Non-pigmented ciliary epithelial cell (primary cell): ENCODE measurements around the gene FOSL2.
"Not testable (repeated sequence)": the region's sequence is repeated elsewhere in the genome, so short reads cannot be mapped to it uniquely, and the experiment has no call there.

Source experiments
- DNase-seq: peaks from one replicate; pipeline ENCODE4 v3.0.0-alpha.2; 2010; ENCODE audit warnings: low read depth

FOSL2 gene

DNA sequence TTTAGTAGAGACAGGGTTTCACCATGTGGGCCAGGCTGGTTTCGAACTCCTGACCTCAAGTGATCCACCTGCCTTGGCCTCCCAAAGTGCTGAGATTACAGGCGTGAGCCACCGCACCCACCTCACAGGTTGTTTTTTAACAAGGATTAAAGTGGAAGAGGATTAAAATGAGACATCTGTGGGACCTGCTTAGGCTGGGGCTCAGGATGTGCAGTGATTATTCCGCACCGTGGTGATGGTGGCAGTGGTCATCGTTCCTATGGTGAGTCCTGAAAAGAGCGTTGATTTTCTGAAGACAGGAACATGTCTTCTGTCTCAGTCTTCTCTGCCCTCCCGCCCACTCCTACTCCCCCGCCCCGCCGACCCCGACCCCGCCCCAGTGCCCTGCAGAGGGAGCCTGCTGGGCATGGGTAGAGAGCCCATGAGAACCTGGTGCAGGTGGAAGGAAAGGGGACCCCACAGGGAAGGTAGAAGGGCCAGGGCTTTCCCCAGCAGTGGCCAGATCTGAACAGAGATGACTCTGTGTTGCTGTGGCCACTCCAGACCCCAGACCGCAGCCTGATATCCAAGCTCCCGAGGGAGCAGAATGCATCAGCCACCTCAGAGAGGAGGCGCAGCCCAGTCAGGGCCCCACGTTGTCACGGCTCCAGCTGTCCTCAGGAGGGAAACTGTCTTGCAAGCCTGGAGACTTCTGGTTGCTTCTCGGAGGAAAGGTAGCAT, 34.5 kb upstream of the FOSL2 start:
- no peak for DNase-seq

DNA sequence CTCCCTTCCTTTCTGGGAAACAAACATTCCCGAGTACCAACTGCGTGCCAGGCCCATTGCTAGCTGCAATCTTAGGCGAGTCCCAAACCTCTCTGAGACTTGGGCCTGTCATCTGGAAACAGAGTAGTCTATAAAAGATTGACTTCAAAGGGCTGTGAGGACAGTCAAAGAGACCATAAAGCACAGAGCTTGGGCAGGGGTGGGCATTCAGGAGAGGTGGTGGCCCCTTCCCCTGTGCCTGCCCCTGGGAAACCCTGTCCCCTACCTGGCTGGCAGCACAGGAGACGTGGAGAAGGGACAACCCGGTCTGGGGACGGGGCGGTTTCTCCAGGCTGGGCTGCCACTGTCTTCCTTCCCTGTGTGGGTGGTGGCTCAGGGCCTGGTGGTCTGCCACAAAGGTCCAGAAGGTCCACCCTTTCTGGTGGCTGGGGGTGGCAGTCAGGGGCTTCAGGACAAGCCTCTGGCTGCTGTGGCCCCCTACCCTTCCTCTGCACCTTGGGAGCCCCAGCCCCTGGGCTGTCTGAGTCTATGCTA, 33.9 kb upstream of the FOSL2 start:
- DNase-seq = no peak

DNA sequence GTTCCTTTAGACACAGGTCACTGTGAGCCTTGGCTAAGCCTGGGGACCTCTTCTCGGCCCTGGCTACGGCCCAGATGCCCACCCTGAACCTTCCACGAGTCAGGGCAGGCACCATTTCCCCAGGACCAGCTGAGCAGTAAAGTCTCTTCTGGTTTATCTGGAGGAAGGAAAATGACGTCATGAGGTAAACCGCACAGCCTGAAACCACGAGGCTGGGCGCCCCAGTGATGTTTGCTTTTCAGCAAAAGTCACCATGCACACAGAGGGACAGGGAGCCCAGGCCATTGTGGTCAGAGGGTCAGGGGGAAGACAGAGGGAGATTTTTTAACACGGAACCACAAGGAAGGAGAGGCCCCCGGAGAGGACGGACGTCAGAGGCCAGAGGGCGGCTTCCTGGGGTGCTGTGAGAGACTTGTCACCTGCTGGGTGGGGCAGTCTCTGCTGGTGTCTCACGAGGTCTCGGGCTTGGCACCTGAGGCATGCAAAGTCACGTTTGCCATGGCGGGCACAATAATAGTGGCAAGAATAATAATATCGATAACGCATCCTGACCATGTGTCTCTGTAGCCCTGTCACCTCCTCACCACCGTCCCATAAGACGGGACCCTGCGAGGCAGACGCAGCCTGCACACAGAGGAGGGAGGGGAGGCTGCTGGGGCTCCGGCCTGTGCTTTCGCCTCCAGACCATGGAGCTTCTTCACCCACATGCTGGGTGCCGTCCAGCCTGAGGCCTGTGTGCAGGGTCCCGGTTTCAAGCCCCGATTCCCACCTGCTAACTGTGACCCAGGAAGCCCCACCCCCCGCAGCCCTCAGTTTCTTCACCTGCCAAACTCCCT, 33.2 kb upstream of the FOSL2 start:
- no peak for DNase-seq

DNA sequence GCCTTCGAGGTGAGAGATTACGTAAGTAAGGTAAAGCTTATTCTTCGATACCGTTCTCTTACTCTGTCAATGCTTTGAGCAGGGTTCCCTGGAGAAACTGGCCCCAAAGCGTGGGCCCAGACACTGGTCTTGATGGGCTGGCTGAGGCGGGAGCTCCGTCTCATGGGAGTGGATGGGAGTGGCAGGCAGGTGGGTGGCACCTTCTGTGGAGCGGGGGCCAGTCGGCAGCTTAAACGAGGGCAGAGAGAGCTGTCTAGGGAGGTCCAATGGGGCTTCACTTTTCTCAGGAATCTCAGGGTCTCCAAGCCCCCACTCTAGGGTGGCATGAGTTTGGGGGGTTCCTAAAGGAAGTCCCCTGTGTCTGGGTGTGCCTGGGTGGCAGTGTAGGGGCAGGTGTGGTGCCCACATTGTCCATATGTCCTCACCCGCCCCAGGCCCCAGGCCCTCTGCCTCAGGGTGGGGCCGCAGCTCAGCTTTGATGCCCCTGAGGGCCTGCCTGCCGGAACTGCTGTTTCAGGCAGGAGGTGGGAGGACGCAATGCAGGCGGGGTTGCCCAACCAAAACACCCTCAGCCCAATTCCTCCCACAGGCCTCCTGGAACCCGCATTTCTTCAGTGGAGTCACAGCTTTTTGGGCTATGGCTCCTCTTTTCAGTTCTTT, 32.5 kb upstream of the FOSL2 start:
- no peak for DNase-seq

DNA sequence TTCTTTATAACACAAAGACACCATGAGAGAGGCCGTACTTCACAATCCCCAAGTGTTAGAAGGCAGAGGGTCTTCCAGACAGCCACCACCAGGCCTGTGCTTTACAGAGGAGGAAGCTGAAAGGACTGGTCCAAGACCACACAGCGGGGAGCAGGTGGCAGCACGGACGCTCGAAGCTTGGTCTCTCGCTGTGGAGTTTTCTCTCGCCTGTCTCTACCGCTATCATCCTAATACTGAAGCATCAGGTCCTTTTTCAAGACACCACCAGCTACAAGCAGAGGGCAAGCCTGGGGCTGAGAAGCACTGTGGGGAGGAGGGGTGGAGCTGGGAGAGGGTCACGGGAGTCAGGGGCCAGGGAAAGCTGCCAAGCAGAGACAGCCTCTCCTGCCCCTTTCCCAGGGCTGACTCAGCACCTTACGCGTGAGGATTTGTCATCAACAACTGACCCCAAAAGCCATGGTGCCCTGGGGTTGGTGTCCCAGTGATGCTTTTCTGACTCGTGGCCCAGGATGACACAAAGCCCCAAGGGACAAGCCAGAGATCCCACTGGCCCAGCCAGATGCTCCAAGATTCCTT, 31.9 kb upstream of the FOSL2 start:
- no peak for DNase-seq

DNA sequence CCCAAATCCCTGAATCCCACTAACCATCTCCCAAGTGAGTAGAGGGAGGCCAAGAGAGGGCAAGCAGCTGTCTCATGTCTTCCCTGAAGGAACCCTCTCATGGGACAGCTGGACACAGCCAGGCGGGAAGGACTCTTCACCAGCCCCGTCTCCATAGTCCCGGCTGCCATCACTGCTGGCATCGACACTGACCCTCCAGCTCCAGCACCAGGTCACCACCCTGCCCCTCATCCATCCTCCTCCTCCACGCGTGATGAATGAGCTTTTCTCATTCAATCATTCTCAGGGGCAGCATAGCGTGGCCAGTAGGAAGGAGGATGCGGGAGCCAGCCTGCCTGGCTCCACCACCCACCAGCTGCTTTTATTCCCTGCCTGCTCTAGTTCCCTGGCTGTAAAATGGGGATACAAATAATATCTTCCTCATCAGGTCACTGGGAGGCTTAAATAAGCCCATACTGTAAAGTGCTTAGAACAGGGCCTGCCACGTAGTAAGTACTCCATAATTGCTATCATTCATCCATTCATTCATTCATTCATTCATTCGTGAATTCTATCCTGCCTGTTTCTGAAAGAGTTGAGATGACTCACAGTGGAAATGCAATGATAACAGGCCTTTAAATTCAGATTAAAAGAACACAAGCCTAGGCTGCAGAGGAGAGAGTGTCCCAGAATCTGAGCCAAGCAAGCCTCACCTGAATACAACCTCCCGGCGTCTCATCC, 30.5 kb upstream of the FOSL2 start:
- no peak for DNase-seq

DNA sequence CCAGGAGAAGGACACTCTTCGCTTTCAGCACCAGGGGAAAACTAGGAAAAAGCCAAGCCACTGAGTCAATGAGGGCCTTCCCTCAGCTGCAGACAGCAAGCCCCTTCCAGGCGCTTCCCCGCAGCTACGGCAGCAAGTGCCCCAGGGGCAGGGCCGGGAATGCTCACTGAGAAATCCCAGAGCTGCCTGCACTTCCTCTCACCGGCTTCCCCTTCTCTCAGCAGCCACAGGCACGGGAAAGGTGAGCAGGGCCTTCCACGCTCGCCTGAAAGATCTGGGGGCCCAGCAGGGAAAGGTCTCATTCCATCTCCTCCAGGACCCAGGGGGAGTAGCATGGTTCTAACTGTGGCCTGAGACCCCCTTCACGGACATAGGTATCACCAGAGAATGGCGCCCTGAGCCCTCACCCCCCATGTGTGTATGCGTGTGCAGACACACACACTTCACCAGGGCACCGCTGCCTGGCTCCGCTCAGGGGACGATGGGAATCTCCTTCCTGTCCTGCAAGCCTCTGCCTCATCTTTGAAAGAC, 29.6 kb upstream of the FOSL2 start:
- no peak for DNase-seq

DNA sequence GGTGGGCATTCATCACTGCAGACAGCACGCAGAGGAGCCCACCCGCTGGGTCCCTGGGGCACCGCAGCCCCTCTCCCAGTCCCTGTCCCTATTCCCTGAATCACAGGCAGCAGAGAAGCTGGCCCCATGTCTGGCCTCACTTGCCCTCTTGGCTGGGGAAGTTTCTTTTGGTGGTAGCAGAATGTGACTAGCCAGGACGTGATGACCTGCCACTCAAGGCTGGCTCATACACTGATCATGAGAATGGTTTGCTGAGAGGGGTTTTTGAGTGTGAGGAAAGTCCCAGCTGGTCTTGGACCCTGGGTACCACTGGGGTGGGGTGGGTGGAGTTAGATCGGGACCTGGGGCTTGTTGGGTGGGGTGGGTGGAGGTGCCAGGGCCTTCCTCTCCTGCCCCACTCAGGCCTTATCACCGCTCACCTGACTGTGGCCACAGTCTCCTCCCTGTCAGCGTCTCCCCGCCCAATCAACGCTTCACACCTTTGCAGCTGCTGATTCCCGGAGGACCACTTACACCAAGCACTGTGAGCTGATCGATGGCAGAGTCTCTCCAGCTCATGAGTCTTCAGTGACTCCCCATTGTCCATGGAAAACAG, 28.9 kb upstream of the FOSL2 start:
- DNase-seq = no peak

DNA sequence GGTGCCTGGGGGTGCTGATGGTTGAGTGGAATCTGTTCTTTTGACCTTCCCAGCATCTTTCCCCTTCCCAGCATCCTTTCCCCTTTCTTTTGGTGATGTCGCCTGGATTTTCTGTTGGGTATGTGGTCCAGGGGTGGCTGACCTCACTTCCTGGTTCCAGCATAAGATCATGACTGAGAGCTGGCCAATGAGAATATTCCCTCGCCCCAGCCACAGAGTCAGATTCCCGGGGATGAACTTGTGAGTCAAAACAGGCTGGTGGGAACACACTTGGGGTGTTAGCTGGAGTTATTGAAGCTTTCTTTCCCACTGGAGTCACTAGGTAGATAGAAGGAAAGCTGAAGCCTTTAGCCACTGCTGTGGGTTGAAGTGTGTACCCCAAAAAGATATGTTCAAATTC, 28.0 kb upstream of the FOSL2 start:
- DNase-seq = no peak

DNA sequence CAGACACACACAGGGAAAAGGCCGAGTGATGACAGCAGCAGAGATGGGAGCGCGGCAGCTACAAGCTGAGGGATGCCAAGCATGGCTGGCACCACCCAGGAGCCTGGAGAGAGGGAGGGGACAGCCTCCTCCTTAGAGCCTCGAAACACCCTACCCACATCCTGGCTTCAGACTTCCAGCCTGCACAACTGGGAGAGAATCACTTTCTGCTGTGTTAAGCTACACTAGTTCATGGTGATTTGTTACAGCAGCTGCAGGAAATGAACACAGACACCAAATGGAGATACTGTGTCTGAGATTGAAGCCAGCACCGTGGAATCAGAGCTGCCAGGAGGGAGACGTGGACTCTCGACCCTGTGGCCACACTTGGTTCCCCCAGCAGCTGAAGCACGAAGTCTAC, 27.5 kb upstream of the FOSL2 start:
- DNase-seq = no peak

DNA sequence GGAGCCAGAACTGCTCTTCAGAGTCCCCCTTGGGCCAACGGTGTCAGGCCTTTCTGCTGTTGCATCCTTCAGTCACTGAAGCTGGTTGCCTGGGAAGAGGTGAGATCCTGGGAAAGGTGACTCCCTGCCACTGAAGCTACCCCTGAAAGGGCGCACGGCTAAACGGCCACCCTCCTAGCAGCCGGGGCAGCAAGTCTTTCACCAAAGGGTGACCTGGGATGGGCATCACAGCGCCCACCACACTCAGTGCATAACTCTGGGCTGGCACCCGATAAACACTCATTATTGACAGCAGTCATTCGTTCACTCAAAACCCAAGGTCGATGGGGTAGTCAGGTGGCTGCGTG, 26.5 kb upstream of the FOSL2 start:
- no peak for DNase-seq

DNA sequence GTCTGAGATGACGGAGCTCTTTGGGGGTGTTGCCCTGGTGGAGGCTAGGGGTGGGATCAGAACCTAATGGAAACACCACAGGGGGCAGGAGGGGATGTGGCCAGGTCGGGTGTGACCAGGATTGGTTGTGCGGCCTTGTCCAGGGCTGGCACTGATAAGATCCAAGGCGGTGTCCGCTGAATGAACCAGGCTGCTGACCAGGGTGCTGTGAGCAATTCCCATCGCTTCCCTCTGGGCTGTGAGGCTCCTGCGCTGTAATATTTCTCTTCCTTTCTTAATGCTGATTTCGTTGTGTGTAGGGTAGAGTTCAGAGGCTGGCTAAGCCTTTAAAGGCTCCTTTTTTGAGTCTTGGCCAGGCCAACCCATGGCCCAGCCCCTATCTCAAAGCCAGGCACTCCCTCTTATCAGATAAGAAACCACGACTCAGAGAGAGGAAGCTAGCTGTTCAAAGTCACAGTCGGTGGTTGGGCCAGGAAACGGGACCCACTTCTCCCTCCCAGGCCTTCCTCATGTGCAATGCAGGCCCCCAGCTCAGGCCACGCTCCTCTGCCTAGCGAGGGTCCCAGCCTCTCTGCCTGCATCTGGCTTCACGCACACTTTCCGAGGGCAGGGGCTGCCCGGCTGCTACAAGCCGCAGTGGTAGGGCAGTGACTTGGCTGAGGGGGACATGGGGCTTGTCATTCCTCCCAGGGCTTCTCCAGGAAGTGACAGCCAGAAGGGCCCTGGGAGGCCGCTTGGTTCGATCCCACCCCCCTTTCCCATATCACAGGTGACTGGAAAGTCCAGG, 26.0 kb upstream of the FOSL2 start:
- no peak for DNase-seq

DNA sequence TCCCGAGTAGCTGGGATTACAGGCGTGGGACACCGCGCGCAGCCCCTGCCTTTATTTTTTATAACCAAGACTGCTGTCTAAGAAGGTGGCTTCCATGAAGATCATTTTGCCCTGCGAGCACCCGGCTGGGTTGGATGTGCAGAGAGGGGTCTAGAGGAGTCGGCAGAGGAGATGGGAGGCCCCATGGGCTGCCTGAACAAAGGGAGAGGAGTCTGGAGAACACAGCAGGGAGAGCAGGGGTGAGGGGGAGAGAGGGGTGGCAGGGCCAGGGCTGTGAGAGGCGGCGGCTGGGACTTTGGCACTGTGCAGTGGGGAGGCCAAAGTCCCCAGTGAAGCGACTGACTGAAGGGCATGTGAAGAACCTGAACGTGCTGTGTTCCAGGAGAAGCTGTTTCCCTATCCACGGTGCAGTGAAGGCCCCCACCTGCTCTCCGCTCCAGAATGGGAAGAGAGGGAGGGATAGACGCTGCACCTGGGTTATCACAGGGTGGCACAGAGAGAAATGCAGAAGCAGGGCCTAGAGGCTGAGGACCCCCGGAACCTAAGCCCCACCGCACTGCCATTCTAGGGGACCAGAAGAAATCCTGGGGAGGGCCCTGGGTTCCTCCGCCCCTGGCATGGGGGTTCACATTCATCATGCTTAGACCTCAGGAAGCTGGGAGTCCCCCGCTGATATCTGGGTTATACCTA, 24.8 kb upstream of the FOSL2 start:
- DNase-seq = no peak

DNA sequence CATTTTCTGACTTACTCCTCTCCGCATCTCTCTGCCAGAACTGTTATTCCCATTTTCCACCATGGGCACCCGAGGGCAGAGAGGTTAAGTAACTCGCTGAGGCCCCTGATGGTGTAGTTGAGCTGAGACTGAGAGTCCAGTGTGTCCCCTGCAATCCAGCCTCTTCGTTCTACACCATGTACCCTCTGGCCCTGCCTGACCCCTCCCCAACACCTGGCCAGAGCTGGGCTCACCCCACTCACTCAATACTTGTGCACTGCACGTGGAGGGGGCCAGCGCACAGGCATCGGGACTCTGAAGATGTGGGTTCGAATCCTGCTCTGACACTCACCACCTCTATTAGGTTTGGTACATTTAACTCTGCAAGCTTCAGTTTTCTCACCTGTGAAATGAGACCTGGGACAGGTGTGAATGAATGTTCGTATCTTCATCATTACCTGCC, 24.3 kb upstream of the FOSL2 start:
- DNase-seq = no peak

DNA sequence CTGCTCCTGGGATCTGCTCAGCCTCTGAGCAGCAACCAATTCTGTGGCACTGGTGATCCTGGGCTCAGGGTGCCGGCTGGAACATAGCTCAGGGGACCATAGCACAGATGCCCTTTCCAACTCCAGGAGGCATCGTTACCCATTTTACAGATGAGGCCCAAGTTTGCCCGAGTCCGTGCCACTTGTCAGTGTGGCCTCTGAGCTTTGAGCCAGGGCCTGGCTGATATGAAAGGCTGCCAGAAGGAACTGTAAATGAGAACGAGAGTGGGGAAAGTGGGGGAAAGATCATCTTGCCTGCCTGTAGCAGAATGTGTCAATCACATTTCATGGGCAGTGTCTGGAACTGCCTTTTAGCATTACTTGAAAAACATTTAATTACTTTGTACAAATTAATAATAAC, 23.3 kb upstream of the FOSL2 start:
- DNase-seq = no peak

DNA sequence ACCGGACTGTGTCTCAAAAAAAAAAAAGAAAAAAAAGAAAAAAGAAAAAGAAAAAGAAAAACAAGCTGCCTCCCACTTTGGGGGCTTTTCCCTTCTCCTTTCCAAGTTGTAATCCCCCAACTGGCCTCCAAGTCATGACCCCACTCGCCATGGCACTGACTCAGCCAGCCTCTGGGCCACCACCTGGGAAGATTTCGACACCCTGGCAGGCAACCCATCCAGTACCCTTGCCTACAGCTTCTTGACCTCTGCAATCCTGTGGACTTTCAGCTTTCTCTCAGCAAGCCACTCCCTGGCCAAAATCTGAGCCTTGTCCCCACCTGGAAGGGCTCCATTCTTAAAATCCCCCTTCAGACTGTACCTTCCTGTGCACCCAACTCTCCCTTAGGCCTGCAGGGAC, 22.3 kb upstream of the FOSL2 start:
- no peak for DNase-seq

DNA sequence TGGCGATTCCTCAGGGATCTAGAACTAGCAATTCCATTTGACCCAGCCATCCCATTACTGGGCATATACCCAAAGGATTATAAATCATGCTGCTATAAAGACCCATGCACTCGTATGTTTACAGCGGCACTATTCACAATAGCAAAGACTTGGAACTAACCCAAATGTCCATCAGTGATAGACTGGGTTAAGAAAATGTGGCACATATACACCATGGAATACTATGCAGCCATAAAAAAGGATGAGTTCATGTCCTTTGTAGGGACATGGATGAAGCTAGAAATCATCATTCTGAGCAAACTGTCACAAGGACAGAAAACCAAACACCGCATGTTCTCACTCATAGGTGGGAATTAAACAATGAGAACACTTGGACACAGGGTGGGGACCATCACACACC, 20.9 kb upstream of the FOSL2 start:
- DNase-seq = not testable (repeated sequence)

DNA sequence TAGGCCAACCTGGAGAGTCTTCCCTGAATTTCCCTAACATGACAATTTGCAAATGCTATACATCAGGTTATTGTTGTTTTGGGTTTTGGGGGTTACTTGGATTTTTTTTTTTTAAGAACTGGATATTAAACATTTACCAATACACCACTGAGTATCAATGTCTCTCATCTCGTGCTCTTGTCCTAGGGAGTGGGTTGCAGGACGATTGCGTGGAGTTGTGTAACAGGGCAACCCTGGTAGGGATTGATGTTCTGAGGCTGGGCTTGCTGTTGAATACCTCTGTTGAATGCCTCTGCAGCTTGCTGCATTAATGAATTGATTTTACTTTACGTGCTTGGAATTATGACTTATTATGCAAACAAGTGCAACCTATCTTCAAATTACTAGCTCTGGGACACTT, 18.8 kb upstream of the FOSL2 start:
- no peak for DNase-seq

DNA sequence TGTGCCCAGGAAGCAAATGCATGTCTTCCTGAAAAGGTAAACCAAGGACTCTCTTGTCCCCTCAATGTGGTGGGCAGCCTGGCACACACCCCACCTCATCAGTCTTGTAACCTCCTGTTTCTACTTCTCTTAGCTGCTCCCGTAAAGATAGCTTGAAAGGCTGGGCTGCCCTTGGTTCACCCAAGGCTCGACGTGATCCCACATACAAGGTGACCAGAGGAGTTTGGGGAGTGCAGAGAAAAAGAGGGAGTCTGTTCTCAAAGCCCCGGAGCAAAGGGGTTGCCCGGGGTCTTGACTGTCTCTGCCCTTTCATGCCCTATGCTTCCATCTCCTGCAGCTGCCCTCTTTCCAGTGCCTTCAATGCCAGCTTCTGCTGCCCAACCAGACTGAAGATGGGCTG, 18.3 kb upstream of the FOSL2 start:
- DNase-seq = no peak

DNA sequence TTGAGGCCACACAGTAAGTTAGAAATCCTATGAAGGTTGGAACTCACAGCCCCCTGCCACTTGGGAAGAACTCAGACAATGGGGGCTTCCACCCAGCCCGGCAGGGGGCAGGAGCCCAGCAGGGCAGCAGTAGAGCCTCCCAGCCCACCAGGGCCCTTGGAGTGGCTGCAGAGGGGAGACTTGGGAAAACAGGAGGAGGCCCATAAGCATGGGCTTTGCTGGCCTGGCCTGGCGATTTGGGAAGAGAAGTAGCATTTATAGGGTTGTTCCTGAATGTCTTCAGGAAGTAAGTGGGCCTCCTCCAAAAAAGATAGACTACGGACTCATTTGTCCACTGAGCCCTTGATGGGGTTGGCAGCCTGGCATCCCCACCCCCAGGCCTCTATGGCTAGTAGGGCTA, 17.4 kb upstream of the FOSL2 start:
- no peak for DNase-seq
